Cardiac muscle cell (in vitro differentiated cells and primary cell): ENCODE data around the gene ANAPC2. TPM values are rescaled to one million over a fixed set of nuclear protein-coding genes. Genes with fewer than 3 reads are reported as not detected.

ENCODE experiments used
- DNase-seq, 2 donors: peaks; one replicate each; pipeline versions ENCODE4 v3.0.0 to v3.0.0-alpha.2; 2010 to 2017; ENCODE audit warnings: low read depth in 1 of 2, low spot score in 1 of 2
- H3K27ac ChIP-seq: fragments of 200-600 bp; sonication (generic); 2 replicates; pipeline ENCODE4 v1.5.1; 2016
- H3K27me3 ChIP-seq: fragments of 200-600 bp; sonication (generic); 2 replicates; pipeline ENCODE4 v1.6.0; 2016; ENCODE audit warnings: control low read depth
- H3K36me3 ChIP-seq: fragments of 200-600 bp; sonication (generic); 2 replicates; pipeline ENCODE4 v1.5.1; 2016; ENCODE audit warnings: control low read depth
- H3K4me1 ChIP-seq: fragments of 200-600 bp; sonication (generic); 2 replicates; pipeline ENCODE4 v1.8.1; 2017; ENCODE audit warnings: low read depth, mild to moderate bottlenecking, mixed run types
- H3K4me3 ChIP-seq: fragments of 200-600 bp; sonication (generic); 2 replicates; pipeline ENCODE4 v1.5.1; 2016; ENCODE audit warnings: mild to moderate bottlenecking
- H3K9me3 ChIP-seq: fragments of 200-600 bp; sonication (generic); 2 replicates; pipeline ENCODE4 v1.5.1; 2017; ENCODE audit warnings: low read depth, mild to moderate bottlenecking, control low read depth
- polyA plus RNA-seq: library from polyadenylated mRNA; unstranded; fragments of >200 nt; fragmentation: Nextera tagmentation; extraction: Ambion mirVana; gene quantifications from 2 replicates; pipeline ENCODE4 v1.2.1, GENCODE V29; 2016
- total RNA-seq: library from RNA; depleted of rRNA; stranded (reverse); fragments of >200 nt; gene quantifications from 2 replicates; pipeline ENCODE4 v1.2.3, GENCODE V29; 2016
- TF ChIP-seq, protein P1 (sequence below): IDR thresholded peaks from 2 replicates; pipeline ENCODE4 v1.5.1; 2012; ENCODE audit warnings: low read depth, mild to moderate bottlenecking, low read length

ANAPC2 gene
- total and polyA plus RNA-seq, 2 experiments from 2014 or later, result 15.5 to 42.8 TPM

DNA sequence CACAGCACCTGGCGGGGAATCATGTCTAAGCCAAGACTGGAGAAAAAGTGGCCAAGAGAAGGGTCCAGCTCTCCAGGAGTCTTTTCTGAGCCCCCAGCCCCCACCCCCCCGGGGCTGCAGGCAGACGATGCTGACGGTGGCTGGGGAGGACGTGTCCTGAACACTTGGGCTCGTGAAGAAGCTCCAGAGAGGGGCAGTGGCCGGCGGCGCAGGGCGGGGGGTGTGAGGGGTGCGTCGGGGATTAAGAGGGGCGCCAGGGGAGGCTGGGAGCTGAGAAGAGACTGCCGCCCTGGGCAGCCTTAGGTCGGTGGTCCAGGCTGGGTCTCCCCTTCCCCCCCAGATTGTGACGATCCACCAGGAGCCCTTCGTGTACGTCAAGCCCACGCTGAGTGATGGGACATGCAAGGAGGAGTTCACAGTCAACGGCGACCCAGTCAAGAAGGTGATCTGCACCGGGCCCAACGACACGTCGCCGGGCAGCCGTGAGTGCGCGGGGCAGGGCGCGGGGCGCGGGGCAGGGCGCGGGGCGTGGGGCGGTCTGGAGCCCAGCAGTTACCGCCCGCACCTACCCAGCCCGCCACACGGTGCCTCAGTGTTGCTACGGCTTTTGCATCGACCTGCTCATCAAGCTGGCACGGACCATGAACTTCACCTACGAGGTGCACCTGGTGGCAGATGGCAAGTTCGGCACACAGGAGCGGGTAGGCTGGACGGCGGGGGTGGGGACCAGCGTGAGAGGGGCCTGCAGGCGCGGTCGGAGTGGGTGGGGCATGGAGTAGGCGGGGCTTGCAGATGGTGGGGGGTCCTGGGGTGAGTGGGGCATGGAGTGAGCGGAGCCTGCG, 27.4 kb downstream of the ANAPC2 start:
- Histone ChIP-seq H3K36me3 (no peaks in the 10 kb centered on the region), H3K4me1 (no peaks in the 10 kb centered on the region), H3K4me3 (no peak overlapping the region), H3K9me3 (no peaks in the 10 kb centered on the region), H3K27ac (no peak overlapping the region), H3K27me3 (peaks cover 100% of the 10 kb centered on the region)
- TF ChIP-seq, protein P1, sequence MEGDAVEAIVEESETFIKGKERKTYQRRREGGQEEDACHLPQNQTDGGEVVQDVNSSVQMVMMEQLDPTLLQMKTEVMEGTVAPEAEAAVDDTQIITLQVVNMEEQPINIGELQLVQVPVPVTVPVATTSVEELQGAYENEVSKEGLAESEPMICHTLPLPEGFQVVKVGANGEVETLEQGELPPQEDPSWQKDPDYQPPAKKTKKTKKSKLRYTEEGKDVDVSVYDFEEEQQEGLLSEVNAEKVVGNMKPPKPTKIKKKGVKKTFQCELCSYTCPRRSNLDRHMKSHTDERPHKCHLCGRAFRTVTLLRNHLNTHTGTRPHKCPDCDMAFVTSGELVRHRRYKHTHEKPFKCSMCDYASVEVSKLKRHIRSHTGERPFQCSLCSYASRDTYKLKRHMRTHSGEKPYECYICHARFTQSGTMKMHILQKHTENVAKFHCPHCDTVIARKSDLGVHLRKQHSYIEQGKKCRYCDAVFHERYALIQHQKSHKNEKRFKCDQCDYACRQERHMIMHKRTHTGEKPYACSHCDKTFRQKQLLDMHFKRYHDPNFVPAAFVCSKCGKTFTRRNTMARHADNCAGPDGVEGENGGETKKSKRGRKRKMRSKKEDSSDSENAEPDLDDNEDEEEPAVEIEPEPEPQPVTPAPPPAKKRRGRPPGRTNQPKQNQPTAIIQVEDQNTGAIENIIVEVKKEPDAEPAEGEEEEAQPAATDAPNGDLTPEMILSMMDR, result no peak
- DNase-seq, result no peak

DNA sequence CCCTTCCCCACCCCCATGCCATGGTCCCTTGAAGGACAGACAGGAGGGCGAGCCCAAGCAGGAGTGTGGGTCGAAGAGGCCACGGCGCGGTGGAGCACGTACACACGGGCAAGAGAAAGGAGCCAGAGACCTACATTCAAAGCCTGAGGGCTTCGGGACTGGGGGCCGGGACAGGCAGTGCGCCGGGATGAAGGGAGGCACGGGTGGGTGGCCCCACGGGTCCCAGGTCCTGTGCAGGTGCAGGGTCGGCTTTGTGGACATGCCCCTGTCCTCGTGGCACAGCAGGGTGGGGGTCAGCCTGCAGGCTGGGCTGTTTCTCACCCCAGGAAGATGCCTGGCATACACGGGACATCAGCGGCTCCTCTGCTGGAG, 28.3 kb downstream of the ANAPC2 start:
- Histone ChIP-seq H3K4me3 (no peak overlapping the region), H3K36me3 (no peaks in the 10 kb centered on the region), H3K9me3 (no peaks in the 10 kb centered on the region), H3K27me3 (peaks cover 100% of the 10 kb centered on the region), H3K27ac (no peak overlapping the region), H3K4me1 (no peaks in the 10 kb centered on the region)
- no peak for DNase-seq
- TF ChIP-seq, protein P1, result no peak

DNA sequence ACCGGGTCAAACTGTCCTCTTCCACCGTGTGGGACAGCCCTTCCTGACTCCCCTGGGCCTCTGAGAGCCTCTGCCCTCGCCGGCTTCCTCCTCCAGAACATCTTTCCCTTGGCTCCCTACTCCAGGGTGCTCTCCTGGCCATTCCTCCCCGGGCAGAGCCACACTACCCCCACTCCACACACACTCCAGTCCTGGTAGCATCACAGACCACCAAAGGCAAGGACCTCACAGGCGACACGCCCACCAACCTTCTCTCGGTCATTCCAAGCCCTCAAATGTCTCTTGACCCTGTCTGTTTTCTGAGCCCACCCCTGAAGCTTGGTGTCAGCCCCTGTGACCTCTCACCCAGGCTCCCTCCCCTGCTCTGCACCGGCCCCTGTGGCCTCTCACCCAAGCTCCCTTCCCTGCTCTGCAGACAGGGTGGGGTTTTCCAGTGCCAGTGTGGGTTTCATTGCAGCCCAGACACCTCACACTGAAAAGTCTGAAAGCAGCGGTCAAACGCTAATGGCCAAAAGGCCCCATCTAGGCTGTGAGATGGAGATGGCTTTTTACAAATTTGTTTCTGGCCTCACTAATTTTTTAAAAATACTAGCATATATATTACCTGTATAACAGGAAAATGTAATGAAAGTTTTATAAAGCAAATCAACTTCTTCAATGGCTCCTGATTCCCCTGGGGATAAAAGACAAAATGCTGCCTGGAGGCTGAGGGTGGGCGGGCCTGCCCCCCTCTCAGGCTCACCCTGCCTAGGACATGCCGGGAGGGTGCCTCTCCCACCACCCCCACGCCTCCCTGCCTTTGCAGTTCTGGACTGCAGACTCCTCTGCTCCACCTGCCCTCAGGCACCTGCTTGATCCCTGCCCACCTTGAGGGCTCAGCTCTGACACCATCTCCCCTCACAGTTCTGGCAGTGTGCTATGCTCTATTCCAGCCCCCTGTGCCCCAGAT, 29.0 kb downstream of the ANAPC2 start:
- Histone ChIP-seq H3K4me1 (no peaks in the 10 kb centered on the region), H3K27me3 (peaks cover 100% of the 10 kb centered on the region), H3K4me3 (no peak overlapping the region), H3K36me3 (no peaks in the 10 kb centered on the region), H3K9me3 (no peaks in the 10 kb centered on the region), H3K27ac (no peak overlapping the region)
- TF ChIP-seq, protein P1, result no peak
- no peak for DNase-seq

DNA sequence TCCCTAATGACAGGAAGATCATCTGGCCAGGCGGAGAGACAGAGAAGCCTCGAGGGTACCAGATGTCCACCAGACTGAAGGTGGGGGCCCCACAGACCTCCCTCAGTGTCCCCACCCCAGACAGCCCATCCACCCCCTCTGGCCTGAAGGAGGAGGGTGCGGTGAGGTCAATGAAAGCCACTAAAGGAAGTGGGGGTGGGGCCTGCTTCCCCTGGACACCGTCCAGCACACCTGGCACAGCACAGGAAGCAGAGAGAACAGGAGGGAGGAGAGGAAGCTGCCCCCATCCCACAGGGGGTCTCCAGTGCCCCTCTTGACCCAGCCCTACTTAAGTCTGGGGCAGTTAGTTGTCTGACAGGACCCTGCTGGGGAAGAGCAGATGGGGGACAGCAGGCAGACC, 29.7 kb downstream of the ANAPC2 start:
- Histone ChIP-seq H3K36me3 (no peaks in the 10 kb centered on the region), H3K27ac (no peak overlapping the region), H3K4me1 (no peaks in the 10 kb centered on the region), H3K4me3 (no peak overlapping the region), H3K9me3 (no peaks in the 10 kb centered on the region), H3K27me3 (peaks cover 93% of the 10 kb centered on the region)
- TF ChIP-seq, protein P1, result no peak
- no peak for DNase-seq

DNA sequence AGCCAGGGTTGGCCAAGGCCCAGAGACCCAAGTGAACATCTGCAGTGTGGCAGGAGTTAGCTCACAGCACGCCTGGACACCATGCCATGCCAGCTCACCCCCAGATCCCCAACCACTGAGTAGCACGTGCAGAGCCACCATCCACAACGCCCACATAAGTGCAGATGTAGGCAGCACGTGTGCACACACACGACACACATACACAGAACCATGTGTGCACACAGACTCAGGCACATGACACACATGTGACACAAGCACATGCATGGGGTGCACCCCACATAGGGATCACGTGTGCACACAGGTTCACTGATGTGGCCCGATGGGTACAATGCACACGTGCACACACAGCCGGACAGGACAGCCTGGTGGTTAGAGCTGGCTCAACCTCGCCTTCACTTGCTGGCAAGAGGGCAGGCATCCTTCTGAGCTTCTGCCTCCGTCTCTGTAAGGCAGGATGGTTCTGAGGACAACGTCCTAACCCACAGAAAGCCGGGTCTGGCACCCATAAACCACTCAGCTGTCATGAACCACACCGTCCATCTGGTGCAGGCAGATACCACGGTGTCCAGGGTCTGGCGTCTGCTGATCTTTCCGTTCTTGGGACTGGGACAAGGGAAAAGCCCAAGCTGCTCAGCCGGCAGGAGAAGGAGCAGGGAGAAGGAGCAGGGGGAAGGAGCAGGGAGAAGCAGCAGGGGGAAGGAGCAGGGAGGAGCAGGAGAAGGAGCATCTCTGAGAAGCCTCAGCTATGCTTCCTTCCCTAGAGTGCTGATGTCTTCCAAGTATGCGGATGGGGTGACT, 30.5 kb downstream of the ANAPC2 start:
- Histone ChIP-seq H3K36me3 (no peaks in the 10 kb centered on the region), H3K27me3 (peaks cover 85% of the 10 kb centered on the region), H3K4me3 (no peak overlapping the region), H3K4me1 (no peaks in the 10 kb centered on the region), H3K27ac (no peak overlapping the region), H3K9me3 (no peaks in the 10 kb centered on the region)
- TF ChIP-seq, protein P1, result no peak
- no peak for DNase-seq
